NCI-H345 (cell line): ENCODE results near the gene APOBEC3B.
"Not testable (repeated sequence)": the region's sequence is repeated elsewhere in the genome, so short reads cannot be mapped to it uniquely, and the experiment has no call there.

ENCODE experiments used
- DNase-seq: peaks from one replicate; lab custom pipeline; 2025; lab: John Stamatoyannopoulos, UW

APOBEC3B gene

GRCh38 chr22:38997518-38997917 is 15.4 kb downstream of the APOBEC3B start:
- DNase-seq = no peak

- no peak for DNase-seq
These were observed 21.1 kb downstream of the APOBEC3B start for GRCh38 chr22:39003165-39003638.

GRCh38 chr22:39007177-39007576 is 25.0 kb downstream of the APOBEC3B start:
- DNase-seq = no peak

GRCh38 chr22:39008271-39008850 is 26.2 kb downstream of the APOBEC3B start:
- not testable (repeated sequence) for DNase-seq

GRCh38 chr22:39010946-39011345 is 28.8 kb downstream of the APOBEC3B start:
- DNase-seq = no peak

GRCh38 chr22:39012533-39013511 is 30.7 kb downstream of the APOBEC3B start:
- no peak for DNase-seq

GRCh38 chr22:39013561-39013941 is 31.4 kb downstream of the APOBEC3B start:
- not testable (repeated sequence) for DNase-seq

- DNase-seq = no peak
These were observed 32.0 kb downstream of the APOBEC3B start, which contains the start of gene APOBEC3C for GRCh38 chr22:39013942-39014722. Gene APOBEC3C, plus strand, starts transcription at chr22:39014257. Its CDS starts 106 bp downstream, at chr22:39014363.

GRCh38 chr22:39014723-39015121 is 32.6 kb downstream of the APOBEC3B start:
- DNase-seq = not testable (repeated sequence)

- no peak for DNase-seq
These were observed 34.4 kb downstream of the APOBEC3B start for GRCh38 chr22:39016592-39016991.

- DNase-seq = no peak
These were observed 35.6 kb downstream of the APOBEC3B start for GRCh38 chr22:39017596-39018365.

GRCh38 chr22:39020021-39020651 is 38.0 kb downstream of the APOBEC3B start:
- not testable (repeated sequence) for DNase-seq

GRCh38 chr22:39021552-39022250 is 39.6 kb downstream of the APOBEC3B start:
- DNase-seq = no peak

- DNase-seq = no peak
These were observed 42.6 kb downstream of the APOBEC3B start for GRCh38 chr22:39024519-39025308.

GRCh38 chr22:39026509-39027150 is 44.5 kb downstream of the APOBEC3B start:
- DNase-seq = no peak

- DNase-seq = no peak
These were observed 45.6 kb downstream of the APOBEC3B start for GRCh38 chr22:39027717-39028116.

- DNase-seq = no peak
These were observed 46.1 kb downstream of the APOBEC3B start for GRCh38 chr22:39028281-39028680.

GRCh38 chr22:39029227-39029626 is 47.1 kb downstream of the APOBEC3B start:
- no peak for DNase-seq

- no peak for DNase-seq
These were observed 48.6 kb downstream of the APOBEC3B start for GRCh38 chr22:39030705-39031104.
